Right ventricle myocardium superior (tissue), 1 donor: ENCODE results near the gene SMC5. TPM values are rescaled to one million over a fixed set of nuclear protein-coding genes. Genes with fewer than 3 reads are reported as not detected.
"Not testable (repeated sequence)": the region's sequence is repeated elsewhere in the genome, so short reads cannot be mapped to it uniquely, and the experiment has no call there.

Experiments
- ATAC-seq: fragments of 200-7000 bp; cut with Tn5 transposase; one replicate; pipeline ENCODE4 v1.9.1; 2020; ENCODE audit warnings: mild to moderate bottlenecking; ENCODE audit not compliant: poor library complexity
- DNase-seq: peaks from one replicate; pipeline ENCODE4 v3.0.0-alpha.2; 2020
- intact Hi-C: fragments of 100-400 bp; cut with DNase I; formaldehyde crosslinking; loops from one replicate; pipeline ENCODE4 v1.11.2; 2022
- total RNA-seq: library from RNA; stranded (reverse); fragmentation: NEBNext Ultra II Directional; extraction: Animal tissue kit (Norgen Biotek cat#: 25700); gene quantifications from one replicate; pipeline ENCODE4 v1.2.1, GENCODE V29; 2021
- donor health status: DM: no; HTN: yes; CAD: no; lungs with severe emphysema.

SMC5 gene
- total RNA-seq, 1 donor from 2014 or later, result 10.0 TPM

DNA sequence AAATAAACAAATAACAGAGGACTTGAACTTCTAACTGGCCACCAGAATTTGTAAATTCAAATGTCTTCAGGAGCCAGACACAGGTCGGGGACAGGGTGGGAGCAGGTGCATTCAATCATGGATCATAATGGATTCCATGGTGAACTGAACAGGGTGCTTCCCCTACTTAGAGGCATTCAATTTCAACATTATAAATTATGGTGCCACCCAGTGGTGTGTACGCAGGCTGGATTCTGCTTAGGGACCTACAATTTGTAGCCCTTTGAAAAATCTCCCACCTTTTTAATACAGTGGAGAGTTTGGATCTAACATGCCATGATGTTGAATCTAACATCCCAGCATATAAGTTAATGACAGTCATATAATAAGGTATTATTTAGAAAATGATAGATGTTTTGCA lies 133.4 kb downstream of the SMC5 start:
- ATAC-seq, result peak; percentile 53
- no peak for DNase-seq
- intact Hi-C loops, result no loop called here

GRCh38 chr9:70392850-70393249 lies 134.1 kb downstream of the SMC5 start:
- ATAC-seq (peak; percentile 16), DNase-seq (no peak)
- intact Hi-C loops, result no loop called here

DNA sequence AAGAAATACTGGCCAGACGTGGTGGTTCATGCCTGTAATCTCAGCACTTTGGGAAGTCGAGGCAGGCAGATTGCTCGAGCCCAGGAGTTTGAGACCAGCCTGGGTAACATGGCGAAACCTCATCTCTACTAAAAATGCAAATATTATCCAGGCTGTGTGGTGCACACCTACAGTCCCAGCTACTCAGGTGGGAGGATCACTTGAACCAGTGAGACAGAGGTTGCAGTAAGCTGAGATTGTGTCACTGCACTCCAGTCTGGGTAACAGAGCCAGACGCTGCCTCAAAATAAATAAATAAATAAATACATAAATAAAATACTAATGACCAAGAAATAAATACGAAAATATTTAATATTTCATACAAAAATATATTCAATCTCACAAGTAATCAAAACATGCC lies 136.9 kb downstream of the SMC5 start:
- DNase-seq, result no peak
- intact Hi-C loops, result no loop called here

DNA sequence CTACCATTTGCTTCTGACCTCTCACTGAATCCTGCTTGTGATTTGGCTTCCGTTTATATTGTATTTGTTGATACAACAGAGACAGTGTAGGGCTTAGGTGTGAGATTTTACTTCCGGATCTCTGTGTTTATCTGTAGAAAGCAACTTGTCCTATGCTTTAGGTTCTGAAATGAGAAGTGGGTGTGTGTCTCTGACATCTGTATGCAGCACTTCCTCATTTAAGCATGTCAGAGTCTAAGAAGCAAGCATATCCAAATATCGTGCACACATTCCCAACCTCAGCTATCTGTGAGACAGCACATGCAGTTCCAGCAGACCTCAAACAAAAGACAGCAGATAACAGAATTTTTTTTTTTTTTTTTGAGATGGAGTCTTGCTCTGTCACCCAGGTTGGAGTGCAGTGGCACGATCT lies 139.4 kb downstream of the SMC5 start:
- DNase-seq (no peak), ATAC-seq (peak; percentile 70)
- intact Hi-C loops, result no loop called here

More for the DNA sequence above, 136.9 kb downstream of the SMC5 start:
- no peak for ATAC-seq

DNA sequence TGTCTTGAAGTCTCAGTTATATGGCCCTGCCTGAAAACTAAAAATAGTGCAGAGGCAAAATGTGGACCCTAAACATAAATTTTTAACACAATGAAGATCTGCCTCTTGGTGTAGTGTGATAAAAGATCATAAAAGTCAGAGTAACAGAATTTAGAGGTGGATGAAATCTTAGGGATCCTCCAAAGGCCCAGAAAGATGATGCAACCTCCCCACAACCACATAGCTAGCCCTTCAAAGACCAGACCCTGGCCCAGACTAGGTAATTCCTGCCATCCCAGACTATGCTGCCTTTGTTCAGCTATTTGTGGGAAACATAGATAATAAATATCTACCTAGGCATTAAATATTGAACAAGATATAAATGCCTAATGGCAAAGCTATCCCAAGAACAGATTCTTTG lies 140.4 kb downstream of the SMC5 start:
- intact Hi-C loops, result no loop called here
- ATAC-seq, result no peak
- DNase-seq, result no peak

DNA sequence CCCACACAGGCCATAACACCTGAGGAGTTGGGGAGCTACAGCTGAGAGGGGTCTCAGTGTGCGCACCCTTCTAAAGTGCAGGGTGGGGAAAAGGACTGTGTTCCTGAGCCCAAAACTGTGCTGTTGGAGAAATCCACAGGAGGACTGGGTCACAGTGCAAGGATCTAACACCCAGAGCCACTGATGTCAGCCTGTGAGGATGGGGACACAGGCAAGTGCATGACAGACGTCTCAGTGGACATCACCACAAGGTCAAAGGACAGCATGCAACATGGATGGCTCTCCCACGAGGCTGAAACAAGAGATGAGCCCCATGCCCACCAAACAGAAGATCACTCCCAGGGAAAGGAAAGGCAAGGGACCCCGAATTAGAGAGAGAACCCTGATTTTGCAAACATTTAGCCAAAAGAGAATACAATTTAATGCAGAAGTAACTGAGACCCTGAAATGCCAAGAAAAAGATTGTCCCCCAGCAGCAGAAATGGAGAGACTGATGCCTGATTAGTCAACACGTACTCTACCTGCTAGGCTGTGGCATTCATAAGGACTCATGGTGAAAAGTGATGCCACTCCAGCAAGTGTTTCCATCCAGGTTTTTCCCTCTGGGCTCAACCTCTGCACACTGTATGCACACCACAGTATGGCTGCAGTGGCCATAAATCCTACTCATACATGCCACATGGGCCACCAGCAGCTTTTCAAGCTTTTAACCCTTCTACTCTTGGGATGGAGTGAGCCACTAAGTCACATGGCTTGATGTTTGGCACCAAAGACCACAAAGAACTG lies 141.5 kb downstream of the SMC5 start:
- peak; percentile 4 for ATAC-seq
- intact Hi-C loops, result no loop called here
- no peak for DNase-seq

GRCh38 chr9:70401241-70401640 lies 142.5 kb downstream of the SMC5 start:
- DNase-seq, ATAC-seq, intact Hi-C loops: not testable (repeated sequence)

DNA sequence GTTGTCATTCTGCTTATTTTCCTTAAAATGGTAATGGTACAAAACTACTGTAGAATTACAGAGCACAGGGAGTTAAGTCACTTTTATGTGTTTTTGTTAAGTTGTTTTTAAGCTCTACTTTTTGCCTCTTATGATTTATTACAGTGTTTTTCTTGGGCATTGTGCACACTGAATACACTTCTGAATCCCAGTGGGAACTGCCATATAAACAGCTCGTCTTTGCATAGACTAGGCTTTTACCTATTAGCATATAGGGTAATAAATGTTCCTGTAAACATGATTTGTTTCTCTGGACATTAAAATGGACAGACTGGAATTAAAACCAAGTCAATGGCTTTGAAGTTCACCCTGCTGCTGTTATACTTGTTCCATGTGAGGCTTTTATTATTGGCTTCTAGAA lies 143.4 kb downstream of the SMC5 start:
- DNase-seq, result no peak
- ATAC-seq, result no peak
- intact Hi-C loops, result no loop called here

- DNase-seq (no peak), ATAC-seq (no peak)
- intact Hi-C loops, result no loop called here
Measured at GRCh38 chr9:70403166-70403565, 144.4 kb downstream of the SMC5 start.

GRCh38 chr9:70403618-70404025 lies 144.8 kb downstream of the SMC5 start:
- no peak for DNase-seq
- intact Hi-C loops, result no loop called here
- no peak for ATAC-seq

DNA sequence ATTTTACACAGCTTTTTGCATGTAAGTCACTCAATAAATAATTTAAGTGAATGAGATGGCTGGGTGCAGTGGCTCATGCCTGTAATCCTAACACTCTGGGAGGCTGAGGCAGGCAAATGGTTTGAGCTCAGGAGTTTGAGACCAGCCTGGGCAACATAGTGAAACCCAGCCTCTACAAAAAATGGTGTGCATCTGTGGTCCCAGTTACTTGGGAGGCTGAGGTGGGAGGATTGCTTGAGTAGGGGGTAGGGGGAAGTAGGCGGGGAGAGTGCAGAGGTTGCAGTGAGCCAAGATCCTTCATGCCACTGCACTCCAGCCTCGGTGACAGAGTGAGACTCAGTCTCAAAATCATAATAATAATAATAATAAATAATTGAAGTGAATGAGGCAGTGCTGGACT lies 145.5 kb downstream of the SMC5 start:
- DNase-seq (no peak), ATAC-seq (no peak)
- intact Hi-C loops, result no loop called here

Other genes starting within 250 kb of the SMC5 start
- 10.0 TPM for gene MAMDC2, start 215.1 kb upstream of the SMC5 start, total RNA-seq
- gene KLF9, start 155.7 kb downstream of the SMC5 start, total RNA-seq, result 50.9 TPM